ENCODE results near the gene CDK12.

GRCh38 chr17:39556423-39556822 is 95.1 kb downstream of the CDK12 start:
- TF ChIP-seq ZNF740 (CRISPR knock-in tag; IDR thresholded peaks at IDR 0.05) (no peak), ZNF740 (tag; IDR thresholded peaks at IDR 0.05) (no peak), FOS (IDR thresholded peaks at IDR 0.05; ENCODE audit: extremely low read depth, insufficient read length) (no peak), GABPA (tag; conservative IDR thresholded peaks at IDR 0.05; ENCODE audit: low read depth) (no peak), SP1 (CRISPR knock-in tag; IDR thresholded peaks at IDR 0.05) (no peak), GMEB1 (CRISPR knock-in tag; IDR thresholded peaks at IDR 0.05) (no peak), CTCF (IDR thresholded peaks at IDR 0.05 in 2 of 3, conservative IDR thresholded peaks at IDR 0.05 in 1 of 3; ENCODE audit: insufficient read depth in 2 of 3, low read depth in 1 of 3, low read length in 3 of 3) (no peak), RAD21 (CRISPR knock-in tag; conservative IDR thresholded peaks at IDR 0.05 in 1 of 2, IDR thresholded peaks at IDR 0.05 in 1 of 2) (no peak), ADNP (tag; IDR thresholded peaks at IDR 0.05) (no peak), POLR2A (conservative IDR thresholded peaks at IDR 0.05) (no peak), ZNF232 (CRISPR knock-in tag; IDR thresholded peaks at IDR 0.05) (no peak), SMARCB1 (IDR thresholded peaks at IDR 0.05; ENCODE audit: insufficient read length, low read depth) (no peak), EZH2 (IDR thresholded peaks at IDR 0.05; ENCODE audit: borderline replicate concordance, low read depth, low read length) (no peak)
- TF ChIP-seq, protein P1, sequence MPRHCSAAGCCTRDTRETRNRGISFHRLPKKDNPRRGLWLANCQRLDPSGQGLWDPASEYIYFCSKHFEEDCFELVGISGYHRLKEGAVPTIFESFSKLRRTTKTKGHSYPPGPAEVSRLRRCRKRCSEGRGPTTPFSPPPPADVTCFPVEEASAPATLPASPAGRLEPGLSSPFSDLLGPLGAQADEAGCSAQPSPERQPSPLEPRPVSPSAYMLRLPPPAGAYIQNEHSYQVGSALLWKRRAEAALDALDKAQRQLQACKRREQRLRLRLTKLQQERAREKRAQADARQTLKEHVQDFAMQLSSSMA (CRISPR knock-in tag; IDR thresholded peaks at IDR 0.05), result no peak

Data from K562 (cell line).